ENCODE data around the gene JUP.
A peak's percentile ranks its signal among the peaks of the same experiment; 100 is the strongest.
"Not testable (repeated sequence)": the region's sequence is repeated elsewhere in the genome, so short reads cannot be mapped to it uniquely, and the experiment has no call there.

Gene JUP
- total RNA-seq, result 0 to 1.3 (median 0.61) reads per million in 4 experiments

GRCh38 chr17:41786227-41787020 lies at the start of gene JUP:
JUP (minus strand) TSS chr17:41786711; CDS start chr17:41771854, 14,857 bp downstream.
- peak; percentile 82 for DNase-seq

GRCh38 chr17:41835800-41836549 lies 49.5 kb upstream of the JUP start, which contains the start of gene NT5C3B:
NT5C3B (minus strand) TSS chr17:41836232; CDS start chr17:41836193, 39 bp downstream.
- DNase-seq, result peak; percentile 45

GRCh38 chr17:41835214-41835799 lies 48.8 kb upstream of the JUP start:
- no peak for DNase-seq

GRCh38 chr17:41829961-41830360 lies 43.5 kb upstream of the JUP start:
- DNase-seq, result not testable (repeated sequence)

- no peak for DNase-seq
These were observed 38.8 kb upstream of the JUP start for GRCh38 chr17:41825175-41825845.

- no peak for DNase-seq
These were observed 37.6 kb upstream of the JUP start for GRCh38 chr17:41824086-41824485.

GRCh38 chr17:41823580-41823979 lies 37.1 kb upstream of the JUP start:
- DNase-seq, result no peak

- no peak for DNase-seq
These were observed 36.6 kb upstream of the JUP start for GRCh38 chr17:41823141-41823524.

GRCh38 chr17:41822216-41823140 lies 36.0 kb upstream of the JUP start:
- no peak for DNase-seq

- no peak for DNase-seq
These were observed 35.3 kb upstream of the JUP start for GRCh38 chr17:41821776-41822175.

GRCh38 chr17:41818024-41818423 lies 31.5 kb upstream of the JUP start:
- DNase-seq, result no peak

- DNase-seq, result no peak
These were observed 30.3 kb upstream of the JUP start for GRCh38 chr17:41816637-41817320.

GRCh38 chr17:41814195-41814594 lies 27.7 kb upstream of the JUP start:
- no peak for DNase-seq

GRCh38 chr17:41813699-41814124 lies 27.2 kb upstream of the JUP start:
- DNase-seq, result no peak

- no peak for DNase-seq
These were observed 26.7 kb upstream of the JUP start for GRCh38 chr17:41813152-41813680.

- no peak for DNase-seq
These were observed 26.1 kb upstream of the JUP start, which contains the start of gene FKBP10 for GRCh38 chr17:41812381-41813151. FKBP10 (plus strand) TSS chr17:41813004; CDS start chr17:41813035, 31 bp downstream.

- DNase-seq, result peak; percentile 46
These were observed 25.3 kb upstream of the JUP start, which contains the start of gene P3H4 for GRCh38 chr17:41811549-41812380. P3H4 (minus strand) TSS chr17:41811949; CDS start chr17:41811915, 34 bp downstream.

- peak; percentile 29 for DNase-seq
These were observed 24.4 kb upstream of the JUP start for GRCh38 chr17:41810659-41811548.

Measured in effector CD8-positive, alpha-beta T cell (primary cell).